HG03565 (cell line): Measurements from ENCODE around the gene PIK3AP1.

Source experiments
- ATAC-seq: cut with Tn5 transposase; IDR thresholded peaks from one replicate; pipeline ENCODE4 v1.9.1; 2021; ENCODE audit warnings: mild to moderate bottlenecking, moderate library complexity; ENCODE audit not compliant: unreplicated experiment

The PIK3AP1 gene

GRCh38 chr10:96673318-96674099 is 46.8 kb downstream of the PIK3AP1 start:
- peak; percentile 31 for ATAC-seq

- ATAC-seq = no peak
Observed at GRCh38 chr10:96672481-96673175, 47.7 kb downstream of the PIK3AP1 start.

GRCh38 chr10:96671211-96671890 is 49.0 kb downstream of the PIK3AP1 start:
- no peak for ATAC-seq

- ATAC-seq = no peak
Observed at GRCh38 chr10:96670786-96671185, 49.5 kb downstream of the PIK3AP1 start.

GRCh38 chr10:96667401-96667800 is 52.9 kb downstream of the PIK3AP1 start:
- ATAC-seq = no peak

GRCh38 chr10:96666741-96667140 is 53.6 kb downstream of the PIK3AP1 start:
- peak; percentile 49 for ATAC-seq

GRCh38 chr10:96665306-96665705 is 55.0 kb downstream of the PIK3AP1 start:
- no peak for ATAC-seq

- peak; percentile 71 for ATAC-seq
Observed at GRCh38 chr10:96664563-96664962, 55.8 kb downstream of the PIK3AP1 start.

GRCh38 chr10:96663797-96664196 is 56.5 kb downstream of the PIK3AP1 start:
- ATAC-seq = no peak

- ATAC-seq = no peak
Observed at GRCh38 chr10:96661632-96662031, 58.7 kb downstream of the PIK3AP1 start.

- ATAC-seq = no peak
Observed at GRCh38 chr10:96660297-96660696, 60.0 kb downstream of the PIK3AP1 start.

GRCh38 chr10:96658844-96659243 is 61.5 kb downstream of the PIK3AP1 start:
- ATAC-seq = no peak

- no peak for ATAC-seq
Observed at GRCh38 chr10:96657385-96657784, 62.9 kb downstream of the PIK3AP1 start.

- no peak for ATAC-seq
Observed at GRCh38 chr10:96656839-96657238, 63.5 kb downstream of the PIK3AP1 start.

GRCh38 chr10:96656198-96656577 is 64.1 kb downstream of the PIK3AP1 start:
- ATAC-seq = no peak

GRCh38 chr10:96655461-96656197 is 64.7 kb downstream of the PIK3AP1 start:
- no peak for ATAC-seq

- peak; percentile 70 for ATAC-seq
Observed at GRCh38 chr10:96651998-96652431, 68.3 kb downstream of the PIK3AP1 start.

GRCh38 chr10:96650958-96651357 is 69.4 kb downstream of the PIK3AP1 start:
- no peak for ATAC-seq

- no peak for ATAC-seq
Observed at GRCh38 chr10:96648297-96648696, 72.0 kb downstream of the PIK3AP1 start.

- ATAC-seq = no peak
Observed at GRCh38 chr10:96647466-96647865, 72.8 kb downstream of the PIK3AP1 start.

GRCh38 chr10:96646751-96647166 is 73.6 kb downstream of the PIK3AP1 start:
- ATAC-seq = no peak
